ENCODE data around the gene PLPP4. TPM values are rescaled to one million over a fixed set of nuclear protein-coding genes. Genes with fewer than 3 reads are reported as not detected.

Gene PLPP4
- total RNA-seq, 1 donor from 2014 or later: 16.5 TPM

- no peak for DNase-seq (ENCODE audit: low read depth, low spot score)
Measured at GRCh38 chr10:120516426-120516825, 59.4 kb downstream of the PLPP4 start.

- DNase-seq (ENCODE audit: low read depth, low spot score): no peak
Measured at GRCh38 chr10:120517196-120517595, 60.2 kb downstream of the PLPP4 start.

GRCh38 chr10:120517881-120518484 is 61.0 kb downstream of the PLPP4 start:
- DNase-seq (ENCODE audit: low read depth, low spot score): no peak

- DNase-seq (ENCODE audit: low read depth, low spot score): no peak
Measured at GRCh38 chr10:120521880-120522279, 64.9 kb downstream of the PLPP4 start.

- DNase-seq (ENCODE audit: low read depth, low spot score): no peak
Measured at GRCh38 chr10:120527691-120528090, 70.7 kb downstream of the PLPP4 start.

- no peak for DNase-seq (ENCODE audit: low read depth, low spot score)
Measured at GRCh38 chr10:120530699-120531098, 73.7 kb downstream of the PLPP4 start.

GRCh38 chr10:120538091-120538490 is 81.1 kb downstream of the PLPP4 start:
- DNase-seq (ENCODE audit: low read depth, low spot score): no peak

- DNase-seq (ENCODE audit: low read depth, low spot score): no peak
Measured at GRCh38 chr10:120539076-120539475, 82.0 kb downstream of the PLPP4 start.

GRCh38 chr10:120540486-120540885 is 83.5 kb downstream of the PLPP4 start:
- DNase-seq (ENCODE audit: low read depth, low spot score): no peak

- DNase-seq (ENCODE audit: low read depth, low spot score): no peak
Measured at GRCh38 chr10:120541984-120542383, 85.0 kb downstream of the PLPP4 start.

- no peak for DNase-seq (ENCODE audit: low read depth, low spot score)
Measured at GRCh38 chr10:120542591-120542990, 85.6 kb downstream of the PLPP4 start.

GRCh38 chr10:120543291-120543690 is 86.3 kb downstream of the PLPP4 start:
- no peak for DNase-seq (ENCODE audit: low read depth, low spot score)

GRCh38 chr10:120548210-120548609 is 91.2 kb downstream of the PLPP4 start:
- no peak for DNase-seq (ENCODE audit: low read depth, low spot score)

- DNase-seq (ENCODE audit: low read depth, low spot score): no peak
Measured at GRCh38 chr10:120552262-120552661, 95.2 kb downstream of the PLPP4 start.

GRCh38 chr10:120553911-120554310 is 96.9 kb downstream of the PLPP4 start:
- no peak for DNase-seq (ENCODE audit: low read depth, low spot score)

GRCh38 chr10:120555436-120555835 is 98.4 kb downstream of the PLPP4 start:
- no peak for DNase-seq (ENCODE audit: low read depth, low spot score)

GRCh38 chr10:120555842-120556532 is 99.0 kb downstream of the PLPP4 start:
- no peak for DNase-seq (ENCODE audit: low read depth, low spot score)

- DNase-seq (ENCODE audit: low read depth, low spot score): no peak
Measured at GRCh38 chr10:120557311-120557710, 100.3 kb downstream of the PLPP4 start.

- no peak for DNase-seq (ENCODE audit: low read depth, low spot score)
Measured at GRCh38 chr10:120559800-120560199, 102.8 kb downstream of the PLPP4 start.

GRCh38 chr10:120562956-120563355 is 105.9 kb downstream of the PLPP4 start:
- DNase-seq (ENCODE audit: low read depth, low spot score): no peak

- DNase-seq (ENCODE audit: low read depth, low spot score): no peak
Measured at GRCh38 chr10:120570418-120570817, 113.4 kb downstream of the PLPP4 start.

- DNase-seq (ENCODE audit: low read depth, low spot score): no peak
Measured at GRCh38 chr10:120571266-120571665, 114.2 kb downstream of the PLPP4 start.

GRCh38 chr10:120572307-120572706 is 115.3 kb downstream of the PLPP4 start:
- DNase-seq (ENCODE audit: low read depth, low spot score): no peak

Data from pulmonary artery endothelial cell (primary cell).